GM06990 (cell line): ENCODE data around the gene TEK.
"Not testable (repeated sequence)": the region's sequence is repeated elsewhere in the genome, so short reads cannot be mapped to it uniquely, and the experiment has no call there.

Source experiments
- DNase-seq: peaks from one replicate; pipeline ENCODE4 v3.0.0-alpha.2; 2011; ENCODE audit not compliant: insufficient read length; ENCODE audit errors: extremely low read depth
- H3K27me3 ChIP-seq: replicated peaks from 2 replicates; pipeline ENCODE4 v1.6.0; 2011; ENCODE audit warnings: low read length; ENCODE audit not compliant: control insufficient read depth, insufficient read depth
- H3K36me3 ChIP-seq: 2 replicates; pipeline ENCODE4 v1.5.1; 2011; ENCODE audit warnings: low read length; ENCODE audit not compliant: control insufficient read depth, insufficient read depth
- H3K4me3 ChIP-seq: replicated peaks from 2 replicates; pipeline ENCODE4 v1.5.1; 2011; ENCODE audit warnings: low read depth, mild to moderate bottlenecking, control low read depth, low read length
- CTCF ChIP-seq: IDR thresholded peaks from 2 replicates; pipeline ENCODE4 v1.5.1; 2011; ENCODE audit warnings: low read length, control low read depth, mild to moderate bottlenecking, inconsistent platforms; ENCODE audit not compliant: insufficient read depth, poor library complexity, severe bottlenecking

Gene TEK

GRCh38 chr9:27206041-27206440 lies 97.0 kb downstream of the TEK start:
- no peak for DNase-seq
- TF ChIP-seq CTCF, result no peak
- H3K27me3 ChIP-seq, result no peaks in the 10 kb centered on the region
- H3K4me3 ChIP-seq, result no peak overlapping the region
- no peaks in the 10 kb centered on the region for H3K36me3 ChIP-seq

- no peak for TF ChIP-seq CTCF
Measured at GRCh38 chr9:27209034-27209433, 100.0 kb downstream of the TEK start.

GRCh38 chr9:27210588-27210987 lies 101.6 kb downstream of the TEK start:
- TF ChIP-seq CTCF, result no peak
- DNase-seq, result no peak
- no peak overlapping the region for H3K4me3 ChIP-seq
- no peaks in the 10 kb centered on the region for H3K27me3 ChIP-seq
- H3K36me3 ChIP-seq, result no peaks in the 10 kb centered on the region

More at GRCh38 chr9:27209034-27209433, 100.0 kb downstream of the TEK start:
- no peaks in the 10 kb centered on the region for H3K36me3 ChIP-seq
- no peaks in the 10 kb centered on the region for H3K27me3 ChIP-seq
- no peak overlapping the region for H3K4me3 ChIP-seq
- DNase-seq, result no peak

GRCh38 chr9:27212191-27212590 lies 103.2 kb downstream of the TEK start:
- DNase-seq, result no peak
- H3K27me3 ChIP-seq, result no peaks in the 10 kb centered on the region
- H3K4me3 ChIP-seq, result no peak overlapping the region
- no peak for TF ChIP-seq CTCF
- no peaks in the 10 kb centered on the region for H3K36me3 ChIP-seq

GRCh38 chr9:27212621-27213020 lies 103.6 kb downstream of the TEK start:
- H3K4me3 ChIP-seq, result no peak overlapping the region
- no peaks in the 10 kb centered on the region for H3K27me3 ChIP-seq
- TF ChIP-seq CTCF, result no peak
- no peaks in the 10 kb centered on the region for H3K36me3 ChIP-seq
- DNase-seq, result no peak

GRCh38 chr9:27227192-27227591 lies 118.2 kb downstream of the TEK start:
- no peaks in the 10 kb centered on the region for H3K27me3 ChIP-seq
- DNase-seq, result no peak
- no peak for TF ChIP-seq CTCF
- H3K4me3 ChIP-seq, result no peak overlapping the region
- no peaks in the 10 kb centered on the region for H3K36me3 ChIP-seq

GRCh38 chr9:27239648-27240047 lies 130.6 kb downstream of the TEK start:
- not testable (repeated sequence) for H3K27me3 ChIP-seq, H3K4me3 ChIP-seq, H3K36me3 ChIP-seq, DNase-seq
